ENCODE results near the gene ZNF282.
A peak's percentile ranks its signal among the peaks of the same experiment; 100 is the strongest.
"Not testable (repeated sequence)": the region's sequence is repeated elsewhere in the genome, so short reads cannot be mapped to it uniquely, and the experiment has no call there.

The ZNF282 gene

DNA sequence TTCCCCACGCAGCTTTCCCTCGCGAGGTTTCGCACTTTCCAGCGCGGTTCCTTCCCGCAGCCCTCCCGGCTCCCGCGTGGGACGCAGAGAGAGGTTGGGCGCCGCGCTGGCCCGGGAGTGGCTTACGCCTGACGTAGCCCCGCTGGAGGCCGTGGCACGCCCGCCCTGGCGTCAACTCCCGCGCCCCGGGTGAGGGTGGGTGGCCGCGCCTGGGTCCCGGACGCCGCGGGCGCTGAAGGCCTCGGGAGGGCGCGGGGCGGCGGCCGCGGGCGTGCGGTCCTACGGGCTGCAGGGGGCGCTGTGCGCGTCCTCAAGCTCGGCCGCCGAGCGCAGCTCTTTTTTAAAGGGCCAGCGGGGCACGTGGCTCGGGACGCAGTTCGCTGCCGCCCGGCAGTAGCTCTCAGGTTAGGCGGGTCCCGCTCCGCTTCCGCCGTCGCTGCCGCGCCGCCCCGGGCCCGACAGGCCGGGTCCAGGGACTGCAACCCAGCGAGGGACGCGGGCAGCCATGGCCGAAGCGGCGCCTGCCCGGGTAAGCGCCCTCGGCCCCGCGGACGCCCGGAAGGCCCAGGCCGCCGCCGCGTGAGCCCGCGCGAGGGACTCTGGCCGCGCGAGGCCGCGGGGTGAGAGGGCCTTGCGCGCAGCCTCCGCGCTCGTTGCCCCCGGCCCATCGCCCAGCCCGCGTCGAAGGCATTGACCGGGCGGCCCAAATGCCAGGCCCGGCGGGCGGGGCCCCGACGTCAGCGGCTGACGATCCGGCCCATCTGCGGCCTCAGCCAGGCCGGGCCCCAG is 66.7 kb downstream of the ZNF282 start, which contains the start of gene ZNF783:
TSS of gene ZNF783 (plus strand) at position 368 of the 789 bp plus-strand sequence. CDS start at position 506, 138 bp downstream.
- DNase-seq, result peak; percentile 88

DNA sequence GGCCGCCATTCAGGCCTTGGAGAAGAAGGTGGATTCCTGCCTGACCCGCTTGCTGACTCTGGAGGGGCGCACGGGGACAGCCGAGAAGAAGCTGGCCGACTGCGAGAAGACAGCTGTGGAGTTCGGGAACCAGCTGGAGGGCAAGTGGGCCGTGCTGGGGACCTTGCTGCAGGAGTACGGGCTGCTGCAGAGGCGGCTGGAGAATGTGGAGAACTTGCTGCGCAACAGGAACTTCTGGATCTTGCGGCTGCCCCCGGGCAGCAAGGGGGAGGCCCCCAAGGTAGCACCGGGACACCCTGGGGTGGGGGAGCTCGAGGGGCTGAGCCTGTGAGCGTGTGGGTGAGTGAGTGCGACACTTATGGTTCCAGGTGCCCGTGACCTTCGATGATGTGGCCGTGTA is 71.1 kb downstream of the ZNF282 start:
- DNase-seq, result no peak

DNA sequence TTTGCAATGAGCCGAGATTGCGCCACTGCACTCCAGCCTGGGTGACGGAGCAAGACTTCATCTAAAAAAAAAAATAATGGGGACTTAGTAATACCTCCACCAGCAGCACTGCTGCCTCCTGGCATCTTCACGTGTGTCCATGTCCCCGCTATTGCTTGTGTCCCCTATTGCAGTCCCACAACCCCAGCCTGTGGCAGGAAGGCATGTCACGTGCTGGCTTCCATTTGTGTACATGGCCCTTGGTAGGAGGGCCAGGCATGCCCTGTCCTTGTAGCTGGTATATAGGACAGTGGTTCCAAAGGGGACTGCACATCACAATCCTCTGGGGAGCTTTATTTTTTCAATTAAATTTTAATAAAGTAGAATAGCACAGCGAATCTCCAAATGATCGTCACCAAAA is 72.4 kb downstream of the ZNF282 start:
- DNase-seq, result no peak

DNA sequence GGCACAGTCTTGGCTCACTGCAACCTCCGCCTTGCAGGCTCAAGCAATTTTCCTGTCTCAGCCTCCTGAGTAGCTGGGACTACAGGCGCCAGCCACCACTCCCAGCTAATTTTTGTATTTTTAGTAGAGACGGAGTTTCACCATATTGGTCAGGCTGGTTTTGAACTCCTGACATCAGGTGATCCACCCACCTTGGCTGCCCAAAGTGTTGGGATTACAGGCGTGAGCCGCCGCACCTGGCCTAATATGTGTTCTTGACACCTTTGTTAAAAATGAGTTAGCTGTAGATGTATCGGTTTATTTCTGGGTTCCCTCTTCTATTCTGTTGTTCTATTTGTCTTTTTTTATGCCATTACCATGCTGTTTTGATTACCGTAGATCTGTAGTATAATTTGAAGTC is 79.1 kb downstream of the ZNF282 start:
- DNase-seq, result not testable (repeated sequence)

All from NCI-H82 (cell line).